ENCODE results near the gene SLC5A10. TPM values are rescaled to one million over a fixed set of nuclear protein-coding genes. Genes with fewer than 3 reads are reported as not detected.

The SLC5A10 gene
- total RNA-seq, 4 donors from 2014 or later: not detected

DNA sequence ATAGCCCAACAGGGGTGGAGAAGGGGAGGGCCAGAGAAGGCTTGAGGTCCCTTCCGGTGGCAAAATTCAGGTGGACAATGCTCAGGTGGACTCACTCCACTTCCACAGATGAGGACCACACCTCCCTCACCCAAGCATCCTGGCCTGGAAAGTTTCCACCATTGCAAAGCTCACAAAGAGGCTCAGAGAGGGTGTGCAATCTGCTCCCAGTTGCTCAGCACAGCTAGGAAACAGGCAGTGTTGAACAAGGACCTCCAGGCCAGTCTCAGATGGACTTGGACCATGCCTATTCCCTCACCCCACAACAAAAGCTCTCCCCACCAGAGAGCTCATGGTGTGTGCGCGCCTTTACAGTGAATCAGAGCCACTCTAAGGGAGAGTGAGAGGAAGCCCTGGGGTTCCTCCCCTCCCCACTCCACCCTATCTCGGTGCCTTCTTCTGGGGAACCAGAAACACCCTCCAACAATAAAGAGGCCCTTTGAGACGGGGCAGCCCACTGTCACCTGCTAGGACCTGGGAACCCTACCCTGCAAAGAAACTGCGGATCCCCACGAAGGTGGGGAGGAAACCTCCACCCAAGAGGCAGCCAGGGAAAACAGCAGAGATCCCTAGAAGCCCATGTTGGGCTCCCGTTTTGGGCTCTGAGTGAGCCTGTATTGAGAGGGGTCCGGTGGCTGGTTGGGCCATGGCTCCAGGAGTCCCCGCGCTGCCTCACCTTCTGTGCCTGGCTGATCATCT is 51.0 kb downstream of the SLC5A10 start:
- DNase-seq: no peak
- WGBS, 2 donors (ENCODE audit: low coverage in 1 of 2): 51% methylated on average over 9 of the region's 11 CpGs; no CpG with 5 or more reads in 1 of the 2 donors
- no peaks in the 10 kb centered on the region for H3K36me3 ChIP-seq
- no peaks in the 10 kb centered on the region for H3K27me3 ChIP-seq
- H3K4me3 ChIP-seq: peak overlapping the region; percentile 64 to 86 (median 81)
- H3K9me3 ChIP-seq: no peaks in the 10 kb centered on the region
- peak overlapping the region; percentile 77 to 94 (median 91) for H3K27ac ChIP-seq
- intact Hi-C loops (cut with DNase I; ENCODE audit: low total_unique reads): no loop called here
- in situ Hi-C loops (cut with MboI; ENCODE audit: low pct_ligation_motif_present in 1 of 4, low pct_unique_long_range_greater_than_20kb in 1 of 4, low sequenced_read_pairs in 3 of 4): no loop called here
- H3K4me1 ChIP-seq: peaks cover 6 to 47% (median 37%) of the 10 kb centered on the region in 4 donors
- TF ChIP-seq EP300 (IDR thresholded peaks at IDR 0.05; ENCODE audit: low read depth): no peak
- TF ChIP-seq, protein P1, sequence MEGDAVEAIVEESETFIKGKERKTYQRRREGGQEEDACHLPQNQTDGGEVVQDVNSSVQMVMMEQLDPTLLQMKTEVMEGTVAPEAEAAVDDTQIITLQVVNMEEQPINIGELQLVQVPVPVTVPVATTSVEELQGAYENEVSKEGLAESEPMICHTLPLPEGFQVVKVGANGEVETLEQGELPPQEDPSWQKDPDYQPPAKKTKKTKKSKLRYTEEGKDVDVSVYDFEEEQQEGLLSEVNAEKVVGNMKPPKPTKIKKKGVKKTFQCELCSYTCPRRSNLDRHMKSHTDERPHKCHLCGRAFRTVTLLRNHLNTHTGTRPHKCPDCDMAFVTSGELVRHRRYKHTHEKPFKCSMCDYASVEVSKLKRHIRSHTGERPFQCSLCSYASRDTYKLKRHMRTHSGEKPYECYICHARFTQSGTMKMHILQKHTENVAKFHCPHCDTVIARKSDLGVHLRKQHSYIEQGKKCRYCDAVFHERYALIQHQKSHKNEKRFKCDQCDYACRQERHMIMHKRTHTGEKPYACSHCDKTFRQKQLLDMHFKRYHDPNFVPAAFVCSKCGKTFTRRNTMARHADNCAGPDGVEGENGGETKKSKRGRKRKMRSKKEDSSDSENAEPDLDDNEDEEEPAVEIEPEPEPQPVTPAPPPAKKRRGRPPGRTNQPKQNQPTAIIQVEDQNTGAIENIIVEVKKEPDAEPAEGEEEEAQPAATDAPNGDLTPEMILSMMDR (IDR thresholded peaks at IDR 0.05): no peak
- TF ChIP-seq POLR2AphosphoS5 (IDR thresholded peaks at IDR 0.05): no peak
- TF ChIP-seq POLR2A (IDR thresholded peaks at IDR 0.05): no peak

DNA sequence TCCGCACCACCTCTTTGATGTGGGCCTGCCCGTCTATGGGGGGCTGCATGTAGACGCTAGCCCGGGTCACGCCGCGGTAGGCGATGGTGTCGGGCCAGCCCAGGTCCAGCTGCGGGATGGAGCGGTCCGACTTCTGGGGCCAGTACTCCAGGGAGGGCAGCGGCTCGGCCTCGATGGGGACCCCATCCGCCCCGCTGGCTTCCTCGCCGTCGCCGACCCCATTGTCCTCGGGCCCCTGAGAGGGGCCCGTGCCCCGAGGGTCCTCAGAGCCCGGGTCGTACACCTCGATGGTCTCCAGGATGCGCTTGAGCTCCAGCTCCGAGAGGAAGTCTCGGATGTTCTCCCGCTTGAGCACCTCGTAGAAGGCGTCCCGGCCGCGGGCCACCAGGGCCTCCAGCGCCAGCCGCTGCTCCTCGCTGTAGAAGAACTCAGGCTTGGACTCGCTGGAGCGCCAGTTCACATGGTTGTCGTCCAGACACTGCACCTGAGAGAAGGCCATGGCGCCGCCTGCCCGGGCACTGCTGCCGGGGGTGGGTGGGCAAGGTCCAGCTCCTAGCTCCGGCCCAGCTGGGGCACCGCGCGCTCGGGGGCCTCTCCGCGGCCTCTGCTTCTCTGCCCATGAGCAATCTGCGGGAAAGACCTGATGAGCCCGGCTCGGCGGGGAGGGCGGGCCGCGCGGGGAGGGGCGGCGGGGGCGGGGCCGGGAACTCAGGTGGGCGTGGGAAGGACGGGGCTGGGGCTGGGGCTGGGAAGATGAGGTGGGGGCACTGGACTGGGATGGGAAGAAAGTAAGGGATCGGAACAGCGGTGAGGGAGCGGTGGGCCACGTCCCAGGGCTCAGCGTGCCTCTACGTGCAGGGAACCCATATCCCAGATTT is 51.8 kb downstream of the SLC5A10 start:
- 29% methylated on average over 67 of the region's 73 CpGs; no CpG with 5 or more reads in 1 of the 2 donors for WGBS, 2 donors (ENCODE audit: low coverage in 1 of 2)
- H3K9me3 ChIP-seq: no peaks in the 10 kb centered on the region
- TF ChIP-seq POLR2A (IDR thresholded peaks at IDR 0.05) (peak; percentile 59), EP300 (IDR thresholded peaks at IDR 0.05; ENCODE audit: low read depth) (no peak), POLR2AphosphoS5 (IDR thresholded peaks at IDR 0.05) (peak; percentile 12 to 41 (median 37))
- TF ChIP-seq, protein P1 (IDR thresholded peaks at IDR 0.05): no peak
- no peaks in the 10 kb centered on the region for H3K27me3 ChIP-seq
- H3K4me3 ChIP-seq: peak overlapping the region; percentile 64 to 86 (median 81)
- in situ Hi-C loops (cut with MboI; ENCODE audit: low pct_ligation_motif_present in 1 of 4, low pct_unique_long_range_greater_than_20kb in 1 of 4, low sequenced_read_pairs in 3 of 4): no loop called here
- peak; percentile 75 for DNase-seq
- H3K4me1 ChIP-seq: peaks cover 6 to 40% (median 35%) of the 10 kb centered on the region in 4 donors
- H3K36me3 ChIP-seq: no peaks in the 10 kb centered on the region
- H3K27ac ChIP-seq: peak overlapping the region; percentile 77 to 94 (median 91)
- intact Hi-C loops (cut with DNase I; ENCODE audit: low total_unique reads): no loop called here

DNA sequence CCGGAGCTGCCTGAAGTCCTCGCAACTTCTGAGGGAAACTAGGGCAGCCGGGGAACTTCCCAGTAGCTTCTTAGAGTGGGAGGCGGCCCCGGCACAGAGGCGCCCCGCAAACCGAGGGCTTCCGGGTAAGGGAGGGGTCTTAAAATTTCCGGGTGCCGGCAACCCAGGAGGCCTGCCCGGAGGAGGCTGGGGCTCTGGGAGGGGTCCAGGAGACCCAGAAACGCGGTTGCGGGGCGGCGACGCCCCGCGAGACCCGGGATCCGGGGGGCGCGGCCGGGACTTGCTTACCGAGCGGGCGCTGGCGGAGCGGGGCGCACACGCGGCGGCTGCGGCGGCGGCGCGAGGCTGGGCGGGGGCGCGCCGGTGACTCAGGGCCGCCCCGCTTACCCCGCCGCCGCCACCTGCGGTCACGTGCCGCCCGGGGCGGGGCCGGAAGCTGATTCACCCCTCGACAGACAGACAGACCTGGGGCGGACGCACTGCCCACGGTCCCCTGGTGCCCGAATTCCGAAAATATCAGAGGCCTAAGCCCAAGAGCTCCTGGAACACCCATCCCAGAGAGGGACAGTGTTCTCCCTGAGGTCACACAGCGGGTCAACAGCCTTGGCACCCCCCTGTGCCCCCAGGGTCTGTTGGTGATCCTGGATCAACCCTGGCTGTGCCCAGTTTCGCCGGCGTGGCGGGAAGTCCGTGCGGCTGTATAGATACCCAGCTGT is 52.6 kb downstream of the SLC5A10 start, which contains the start of gene FAM83G:
Gene FAM83G (minus strand): TSS at position 344 of the 716 bp plus-strand sequence. CDS start 723 bp downstream, outside the sequence.
- TF ChIP-seq, protein P1 (IDR thresholded peaks at IDR 0.05): no peak
- TF ChIP-seq POLR2AphosphoS5 (IDR thresholded peaks at IDR 0.05) (peak; percentile 63 to 77 (median 71)), EP300 (IDR thresholded peaks at IDR 0.05; ENCODE audit: low read depth) (no peak), POLR2A (IDR thresholded peaks at IDR 0.05) (peak; percentile 80)
- in situ Hi-C loops (cut with MboI; ENCODE audit: low pct_ligation_motif_present in 1 of 4, low pct_unique_long_range_greater_than_20kb in 1 of 4, low sequenced_read_pairs in 3 of 4): no loop called here
- Histone ChIP-seq H3K27ac (peak within 1 kb of the TSS; percentile 77 to 94 (median 91)), H3K4me3 (peak within 1 kb of the TSS; percentile 64 to 86 (median 81)), H3K4me1 (peaks cover 6 to 40% (median 35%) of the 10 kb centered on the region in 4 donors), H3K27me3 (no peaks in the 10 kb centered on the region), H3K9me3 (no peaks in the 10 kb centered on the region), H3K36me3 (no peaks in the 10 kb centered on the region)
- peak; percentile 92 for DNase-seq
- intact Hi-C loops (cut with DNase I; ENCODE audit: low total_unique reads): no loop called here
- 6% methylated on average over 56 of the region's 67 CpGs; no CpG with 5 or more reads in 1 of the 2 donors for WGBS, 2 donors (ENCODE audit: low coverage in 1 of 2)

Data from transverse colon (tissue), 4 donors.